Uterus (tissue), 2 donors: ENCODE results near the gene PUM1.
A peak's percentile ranks its signal among the peaks of the same experiment; 100 is the strongest.

Experiments
- CTCF ChIP-seq, 4 experiments: fragments of 200-600 bp in 2 of 4; fragments of 450-650 bp in 2 of 4; sonication (generic) in 2 of 4; IDR thresholded peaks; one replicate each; pipeline ENCODE4 v1.5.1; 2016 to 2019; ENCODE audit warnings: antibody characterized with exemption in 4 of 4, mild to moderate bottlenecking in 2 of 4, moderate library complexity in 1 of 4
- POLR2A ChIP-seq, 2 donors: fragments of 450-650 bp; IDR thresholded peaks; one replicate each; pipeline ENCODE4 v1.6.1; 2016; ENCODE audit warnings: antibody characterized with exemption in 2 of 2, mild to moderate bottlenecking in 1 of 2, moderate library complexity in 1 of 2

- TF ChIP-seq CTCF (IDR thresholded peaks at IDR 0.05) (peak; percentile 88 to 98 (median 91)), POLR2A (IDR thresholded peaks at IDR 0.05) (no peak)
Measured at GRCh38 chr1:30911059-30911954, 154.2 kb downstream of the PUM1 start.
